HT1080 (cell line): Measurements from ENCODE around the gene SEC14L2. TPM values are rescaled to one million over a fixed set of nuclear protein-coding genes. Genes with fewer than 3 reads are reported as not detected.
A peak's percentile ranks its signal among the peaks of the same experiment; 100 is the strongest.
"Not testable (repeated sequence)": the region's sequence is repeated elsewhere in the genome, so short reads cannot be mapped to it uniquely, and the experiment has no call there.

Experiments used
- DNase-seq: peaks from one replicate; pipeline ENCODE4 v3.0.0-alpha.2; 2015; ENCODE audit warnings: low read depth
- total RNA-seq: library from RNA; depleted of rRNA; stranded (reverse); fragments of >200 nt; shearing (Covaris generic); gene quantifications from 2 replicates; pipeline ENCODE4 v1.2.3, GENCODE V29; 2014

SEC14L2 gene
- total RNA-seq, 1 experiment from 2014 or later = 13.5 TPM

GRCh38 chr22:30426388-30427353 lies 29.9 kb downstream of the SEC14L2 start:
- DNase-seq = peak; percentile 72

GRCh38 chr22:30427871-30428270 lies 31.1 kb downstream of the SEC14L2 start:
- DNase-seq = no peak

- DNase-seq = no peak
Observed at GRCh38 chr22:30429887-30430286, 33.1 kb downstream of the SEC14L2 start.

GRCh38 chr22:30430933-30431332 lies 34.1 kb downstream of the SEC14L2 start:
- DNase-seq = no peak

GRCh38 chr22:30432096-30432495 lies 35.3 kb downstream of the SEC14L2 start:
- no peak for DNase-seq

GRCh38 chr22:30432520-30432919 lies 35.7 kb downstream of the SEC14L2 start:
- no peak for DNase-seq

GRCh38 chr22:30433227-30433626 lies 36.4 kb downstream of the SEC14L2 start:
- DNase-seq = no peak

- no peak for DNase-seq
Observed at GRCh38 chr22:30433773-30434172, 37.0 kb downstream of the SEC14L2 start.

- DNase-seq = no peak
Observed at GRCh38 chr22:30434843-30435242, 38.0 kb downstream of the SEC14L2 start.

- no peak for DNase-seq
Observed at GRCh38 chr22:30435674-30436126, 38.9 kb downstream of the SEC14L2 start.

- DNase-seq = no peak
Observed at GRCh38 chr22:30436196-30436595, 39.4 kb downstream of the SEC14L2 start.

- no peak for DNase-seq
Observed at GRCh38 chr22:30438559-30438958, 41.7 kb downstream of the SEC14L2 start.

- DNase-seq = no peak
Observed at GRCh38 chr22:30439226-30439625, 42.4 kb downstream of the SEC14L2 start.

GRCh38 chr22:30439836-30440235 lies 43.0 kb downstream of the SEC14L2 start:
- DNase-seq = no peak

- no peak for DNase-seq
Observed at GRCh38 chr22:30441088-30441487, 44.3 kb downstream of the SEC14L2 start.

- DNase-seq = peak; percentile 48
Observed at GRCh38 chr22:30444632-30445437, 48.0 kb downstream of the SEC14L2 start.

GRCh38 chr22:30445438-30446145 lies 48.8 kb downstream of the SEC14L2 start:
- no peak for DNase-seq

GRCh38 chr22:30447656-30448055 lies 50.8 kb downstream of the SEC14L2 start:
- DNase-seq = no peak

GRCh38 chr22:30451488-30451887 lies 54.7 kb downstream of the SEC14L2 start:
- not testable (repeated sequence) for DNase-seq

GRCh38 chr22:30452861-30453260 lies 56.0 kb downstream of the SEC14L2 start:
- no peak for DNase-seq

GRCh38 chr22:30453731-30454510 lies 57.1 kb downstream of the SEC14L2 start:
- no peak for DNase-seq
